Prostate gland (tissue), 2 donors: ENCODE results near the gene UBE2A. TPM values are rescaled to one million over a fixed set of nuclear protein-coding genes. Genes with fewer than 3 reads are reported as not detected.

ENCODE experiments used
- DNase-seq: peaks from one replicate; pipeline ENCODE4 v3.0.0-alpha.2; 2019; ENCODE audit warnings: low spot score
- H3K27ac ChIP-seq, 2 donors: fragments of 200-600 bp; sonication (generic); 2 replicates each; pipeline ENCODE4 v1.5.1; 2017 to 2019
- H3K27me3 ChIP-seq: fragments of 200-600 bp; sonication (generic); replicated peaks from 2 replicates; pipeline ENCODE4 v1.5.1; 2019; ENCODE audit not compliant: insufficient read depth
- H3K36me3 ChIP-seq, 2 donors: fragments of 200-600 bp; sonication (generic); 1 replicate in 1 of 2; 2 replicates in 1 of 2; pipeline versions ENCODE4 v1.5.1 to v1.8.1; 2017 to 2019
- H3K4me1 ChIP-seq: fragments of 200-600 bp; sonication (generic); replicated peaks from 2 replicates; pipeline ENCODE4 v1.5.1; 2019
- H3K4me3 ChIP-seq, 2 donors: fragments of 200-600 bp; sonication (generic); 2 replicates each; pipeline ENCODE4 v1.5.1; 2017 to 2019
- H3K9me3 ChIP-seq: fragments of 200-600 bp; sonication (generic); 2 replicates; pipeline ENCODE4 v1.5.1; 2017
- POLR2A ChIP-seq: fragments of 450-650 bp; IDR thresholded peaks from one replicate; pipeline ENCODE4 v1.6.1; 2016; ENCODE audit warnings: antibody characterized with exemption, mild to moderate bottlenecking
- POLR2AphosphoS5 ChIP-seq: sonication (generic); formaldehyde crosslinking; IDR thresholded peaks from one replicate; pipeline ENCODE4 v1.6.1; 2017; ENCODE audit warnings: antibody characterized with exemption
- WGBS: methylation state at CpG from one replicate; pipeline ENCODE4 v1.1.5; 2018; 5-methylcytosine and 5-hydroxymethylcytosine counted together
- intact Hi-C: fragments of 100-400 bp; cut with DNase I; formaldehyde crosslinking; loops from one replicate; pipeline ENCODE4 v1.14.2; 2022
- total RNA-seq, 2 donors: library from RNA; depleted of rRNA; stranded (reverse); fragments of >200 nt; gene quantifications; one replicate each; pipeline ENCODE4 v1.1.0, GENCODE V29; 2016
- TF ChIP-seq, protein P1 (sequence below), 4 experiments: fragments of 200-600 bp in 2 of 4; fragments of 450-650 bp in 2 of 4; sonication (generic) in 2 of 4; IDR thresholded peaks; 1 replicate in 3 of 4; 2 replicates in 1 of 4; pipeline ENCODE4 v1.5.1; 2016 to 2019; ENCODE audit warnings: antibody characterized with exemption in 4 of 4, mild to moderate bottlenecking in 2 of 4, moderate library complexity in 2 of 4

UBE2A gene
- total RNA-seq, 2 donors from 2014 or later, result 19.8 to 32.9 TPM

DNA sequence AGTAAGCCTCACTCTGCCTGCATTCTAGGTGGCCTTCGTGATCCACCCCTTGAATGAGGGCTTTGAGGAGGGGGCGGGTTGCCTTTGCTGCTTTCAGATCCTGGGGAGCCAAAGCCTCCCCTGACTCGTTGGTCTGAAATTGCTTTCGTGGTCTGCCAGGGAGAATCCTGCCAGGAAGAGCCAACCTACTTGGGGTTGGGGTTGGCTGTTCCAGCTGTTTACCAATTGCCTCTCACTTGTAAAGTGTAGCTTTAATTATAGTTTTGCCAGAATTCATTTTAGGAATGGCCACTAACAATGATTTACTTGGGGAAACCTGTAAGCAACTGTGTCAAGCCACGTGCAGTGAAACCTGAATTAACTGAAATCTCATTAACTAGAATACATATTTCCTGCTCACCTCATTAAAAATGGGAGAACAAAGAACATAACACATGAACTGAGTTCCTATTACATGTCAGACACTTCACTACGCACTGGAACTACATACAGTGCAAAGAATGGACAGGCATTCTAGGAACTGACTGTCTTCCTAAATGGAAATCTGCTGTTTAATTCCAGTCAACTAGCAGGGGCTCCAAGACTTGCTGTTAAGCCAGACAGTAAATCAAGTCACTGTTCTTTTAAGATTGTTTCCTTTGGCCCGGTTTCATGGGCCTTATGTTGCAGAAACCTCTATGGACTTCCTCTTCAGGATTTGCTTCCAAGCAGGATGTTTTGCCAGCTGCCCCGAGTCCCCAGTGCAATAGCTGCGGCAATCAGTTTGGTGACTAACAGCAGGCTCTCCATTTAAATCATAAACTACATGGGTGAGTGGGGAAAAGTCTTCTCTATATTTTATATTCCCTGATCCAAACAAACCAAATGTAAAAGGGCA lies 48.2 kb downstream of the UBE2A start:
- peak; percentile 63 for DNase-seq
- H3K9me3 ChIP-seq, result no peaks in the 10 kb centered on the region
- H3K36me3 ChIP-seq, result no peaks in the 10 kb centered on the region
- H3K4me3 ChIP-seq, result no peak overlapping the region
- H3K4me1 ChIP-seq, result no peaks in the 10 kb centered on the region
- WGBS, result 19% methylated on average over 8 of the region's 9 CpGs
- H3K27ac ChIP-seq, result peak overlapping the region in 1 of 2 donors; percentile 35
- no peaks in the 10 kb centered on the region for H3K27me3 ChIP-seq
- peak; percentile 57 for TF ChIP-seq POLR2AphosphoS5
- no peak for TF ChIP-seq POLR2A
- intact Hi-C loops, result no loop called here

DNA sequence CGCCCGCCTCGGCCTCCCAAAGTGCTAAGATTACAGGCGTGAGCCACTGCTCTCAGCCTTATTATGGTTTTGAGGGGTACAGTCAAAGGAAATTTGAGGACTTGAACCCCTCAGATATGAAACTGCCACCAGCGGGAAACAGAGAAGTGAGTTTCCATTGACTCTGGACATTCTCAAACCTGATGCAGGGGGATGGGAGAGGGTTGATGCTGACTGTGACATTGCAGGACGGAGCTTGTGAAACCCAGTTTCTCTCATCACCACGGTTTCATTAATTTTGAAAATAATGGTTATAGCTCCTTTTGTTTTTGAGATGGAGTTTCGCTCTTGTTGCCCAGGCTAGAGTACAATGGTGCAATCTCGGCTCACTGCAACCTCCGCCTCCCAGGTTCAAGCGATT lies 50.1 kb downstream of the UBE2A start:
- Histone ChIP-seq H3K36me3 (no peaks in the 10 kb centered on the region), H3K27me3 (no peaks in the 10 kb centered on the region), H3K27ac (no peak overlapping the region), H3K9me3 (no peaks in the 10 kb centered on the region), H3K4me1 (no peaks in the 10 kb centered on the region), H3K4me3 (no peak overlapping the region)
- WGBS, result 97% methylated on average over 11 of the region's 11 CpGs
- intact Hi-C loops, result no loop called here
- DNase-seq, result no peak
- TF ChIP-seq POLR2A (no peak), POLR2AphosphoS5 (no peak)
- TF ChIP-seq, protein P1, sequence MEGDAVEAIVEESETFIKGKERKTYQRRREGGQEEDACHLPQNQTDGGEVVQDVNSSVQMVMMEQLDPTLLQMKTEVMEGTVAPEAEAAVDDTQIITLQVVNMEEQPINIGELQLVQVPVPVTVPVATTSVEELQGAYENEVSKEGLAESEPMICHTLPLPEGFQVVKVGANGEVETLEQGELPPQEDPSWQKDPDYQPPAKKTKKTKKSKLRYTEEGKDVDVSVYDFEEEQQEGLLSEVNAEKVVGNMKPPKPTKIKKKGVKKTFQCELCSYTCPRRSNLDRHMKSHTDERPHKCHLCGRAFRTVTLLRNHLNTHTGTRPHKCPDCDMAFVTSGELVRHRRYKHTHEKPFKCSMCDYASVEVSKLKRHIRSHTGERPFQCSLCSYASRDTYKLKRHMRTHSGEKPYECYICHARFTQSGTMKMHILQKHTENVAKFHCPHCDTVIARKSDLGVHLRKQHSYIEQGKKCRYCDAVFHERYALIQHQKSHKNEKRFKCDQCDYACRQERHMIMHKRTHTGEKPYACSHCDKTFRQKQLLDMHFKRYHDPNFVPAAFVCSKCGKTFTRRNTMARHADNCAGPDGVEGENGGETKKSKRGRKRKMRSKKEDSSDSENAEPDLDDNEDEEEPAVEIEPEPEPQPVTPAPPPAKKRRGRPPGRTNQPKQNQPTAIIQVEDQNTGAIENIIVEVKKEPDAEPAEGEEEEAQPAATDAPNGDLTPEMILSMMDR (IDR thresholded peaks at IDR 0.05), result no peak

DNA sequence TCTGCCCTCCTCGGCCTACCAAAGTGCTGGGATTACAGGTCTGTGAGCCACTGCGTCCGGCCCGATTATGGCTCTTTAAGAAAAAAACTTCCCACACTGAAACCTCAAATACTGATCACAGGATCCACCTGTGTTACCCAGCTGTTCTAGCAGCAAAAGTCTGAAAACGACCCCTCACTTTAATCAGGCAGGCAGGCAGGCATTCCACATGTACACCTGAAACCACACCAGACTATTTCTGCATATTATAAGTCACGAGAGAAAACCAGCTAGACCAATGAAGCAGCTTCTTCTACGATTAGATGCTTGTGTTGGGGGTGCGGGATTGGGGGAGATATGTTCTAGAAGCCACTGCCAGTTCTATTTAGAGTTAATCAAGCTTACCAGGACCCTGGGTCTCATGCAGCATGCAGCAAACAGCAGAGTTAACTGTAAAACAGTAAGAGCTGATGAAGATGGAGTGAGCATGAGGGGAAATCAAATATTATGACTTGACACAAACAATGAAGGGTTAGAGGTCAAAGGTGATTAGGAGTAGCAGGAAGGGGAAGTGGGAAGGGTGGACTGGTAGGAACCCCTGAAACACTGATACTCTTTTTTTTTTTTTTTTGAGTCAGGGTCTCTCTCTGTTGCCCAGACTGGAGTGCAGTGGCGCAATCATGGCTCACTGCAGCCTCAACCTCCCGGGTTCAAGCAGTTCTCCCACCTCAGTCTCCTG lies 50.7 kb downstream of the UBE2A start:
- no peak overlapping the region for H3K27ac ChIP-seq
- no peaks in the 10 kb centered on the region for H3K9me3 ChIP-seq
- H3K27me3 ChIP-seq, result no peaks in the 10 kb centered on the region
- intact Hi-C loops, result no loop called here
- no peaks in the 10 kb centered on the region for H3K36me3 ChIP-seq
- WGBS, result 85% methylated on average over 8 of the region's 10 CpGs
- H3K4me3 ChIP-seq, result no peak overlapping the region
- no peak for DNase-seq
- TF ChIP-seq POLR2AphosphoS5 (no peak), POLR2A (no peak)
- TF ChIP-seq, protein P1 (IDR thresholded peaks at IDR 0.05), result no peak
- no peaks in the 10 kb centered on the region for H3K4me1 ChIP-seq

DNA sequence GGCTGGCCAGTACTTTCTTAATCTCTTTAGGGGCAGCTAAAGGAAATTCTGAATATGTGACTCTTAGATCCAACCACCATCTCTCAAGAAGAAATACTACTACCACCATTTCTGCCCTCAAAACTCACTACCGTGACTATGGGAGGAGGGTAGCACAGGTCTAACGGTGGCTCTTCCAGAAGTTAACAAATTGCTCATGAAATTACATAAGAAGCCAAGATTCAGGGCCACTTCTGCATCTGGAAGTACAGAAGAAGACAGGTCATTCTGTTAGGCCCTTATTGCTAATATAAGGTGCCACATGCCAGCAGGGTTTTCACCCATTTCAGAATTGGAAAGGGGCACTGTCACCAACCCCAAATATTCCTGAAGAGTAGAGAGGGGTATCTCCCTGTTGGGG lies 51.5 kb downstream of the UBE2A start:
- Histone ChIP-seq H3K4me1 (no peaks in the 10 kb centered on the region), H3K9me3 (no peaks in the 10 kb centered on the region), H3K27ac (no peak overlapping the region), H3K36me3 (no peaks in the 10 kb centered on the region), H3K4me3 (no peak overlapping the region), H3K27me3 (no peaks in the 10 kb centered on the region)
- 94% methylated on average over 2 of the region's 2 CpGs for WGBS
- TF ChIP-seq POLR2AphosphoS5, result no peak
- TF ChIP-seq, protein P1 (IDR thresholded peaks at IDR 0.05), result no peak
- TF ChIP-seq POLR2A, result no peak
- no peak for DNase-seq
- intact Hi-C loops, result no loop called here

Other genes with a start within 250 kb of the UBE2A start
- 10 to 100 TPM in 1 of 2 donors, 1 to 10 TPM in 1; 7.4 to 15.3 TPM for gene SLC25A43, start 175.2 kb upstream of the UBE2A start, total RNA-seq
- gene SLC25A5, start 106.1 kb upstream of the UBE2A start, total RNA-seq, result 100 to 1,000 TPM; 230 to 237 TPM
- gene STEEP1, start 9.2 kb upstream of the UBE2A start, total RNA-seq, result 10 to 100 TPM; 31.9 to 33.4 TPM
- 1 to 10 TPM; 6.6 to 6.9 TPM for gene NKRF, start 31.9 kb downstream of the UBE2A start, total RNA-seq
- gene SEPTIN6, start 118.6 kb downstream of the UBE2A start, total RNA-seq, result 100 to 1,000 TPM in 1 of 2 donors, 10 to 100 TPM in 1; 20.5 to 175 TPM
- gene SOWAHD, start 184.0 kb downstream of the UBE2A start, total RNA-seq, result 10 to 100 TPM in 1 of 2 donors, not detected in 1; 13.9 TPM
- 1,000 to 10,000 TPM; 2,133 to 2,412 TPM for gene RPL39, start 217.1 kb downstream of the UBE2A start, total RNA-seq